ENCODE results near the gene SEMA3F.

SEMA3F gene

DNA sequence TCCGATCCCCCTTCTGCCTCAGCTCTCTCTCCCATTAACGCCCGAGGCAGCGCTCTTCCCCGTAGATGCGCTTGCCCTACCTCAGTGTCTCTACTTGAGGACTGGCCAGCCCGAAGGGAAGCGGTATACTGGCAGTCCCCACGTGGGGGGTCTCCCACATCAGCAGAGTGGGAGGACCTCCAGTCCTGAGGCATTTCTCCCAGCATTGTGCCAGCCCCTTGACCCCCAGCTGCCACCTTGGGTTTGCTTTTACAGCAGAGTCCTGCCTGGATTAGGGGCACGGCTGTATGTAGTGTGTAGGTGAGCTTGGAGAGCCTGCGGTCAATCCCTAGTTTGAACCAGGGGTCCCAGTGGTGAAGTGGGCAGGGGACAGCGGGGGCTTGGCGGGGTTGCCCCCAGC, 767 bp downstream of the SEMA3F start:
- no peak for DNase-seq (ENCODE audit: low spot score)

DNA sequence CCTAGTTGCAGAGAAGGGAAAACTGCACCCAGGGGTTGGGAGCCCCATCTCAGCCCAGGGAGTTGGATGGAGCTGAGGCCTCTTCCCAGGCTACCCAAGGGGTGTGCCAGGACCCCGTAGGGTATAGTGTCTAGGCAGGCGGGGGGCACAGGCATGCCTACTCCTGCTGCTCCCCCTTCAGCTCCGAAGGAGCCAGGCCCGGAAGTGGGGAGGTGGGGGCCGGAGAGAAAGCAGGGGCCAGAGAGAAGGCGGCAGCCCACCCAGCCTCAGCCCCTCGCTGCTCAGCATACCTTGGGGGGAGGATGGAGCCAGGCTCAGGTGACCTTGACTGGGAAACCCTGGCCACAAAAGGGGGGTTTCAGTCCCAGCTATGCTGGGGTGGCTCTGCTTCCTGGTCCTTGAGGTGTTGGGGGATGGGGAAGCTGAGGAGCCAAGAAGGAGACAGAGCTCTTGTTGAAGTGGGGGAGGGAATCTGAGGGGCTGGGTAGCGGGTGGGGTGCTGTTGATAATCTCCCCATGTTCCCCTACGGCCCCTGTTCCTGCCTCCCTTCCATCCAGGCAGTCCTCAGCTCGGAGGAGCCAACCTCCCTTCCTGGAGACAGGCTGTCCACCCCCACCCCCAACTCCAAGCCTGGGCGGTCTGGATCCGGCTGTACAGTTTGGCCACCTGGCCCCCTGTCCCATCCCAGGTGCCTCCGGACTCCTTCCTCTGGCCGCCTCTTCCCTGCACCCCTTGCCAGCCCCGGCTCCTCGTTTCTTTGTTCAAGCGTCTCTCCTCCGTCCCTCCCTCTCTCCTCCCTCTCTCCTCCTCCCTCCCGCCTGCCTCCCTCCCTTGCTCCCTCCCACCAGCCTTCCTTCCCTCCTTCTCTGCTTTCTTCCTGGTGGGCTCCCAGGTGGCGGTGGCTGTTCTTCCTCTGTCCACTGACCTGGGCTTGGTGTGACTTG, 1.7 kb downstream of the SEMA3F start:
- DNase-seq (ENCODE audit: low spot score), result no peak

DNA sequence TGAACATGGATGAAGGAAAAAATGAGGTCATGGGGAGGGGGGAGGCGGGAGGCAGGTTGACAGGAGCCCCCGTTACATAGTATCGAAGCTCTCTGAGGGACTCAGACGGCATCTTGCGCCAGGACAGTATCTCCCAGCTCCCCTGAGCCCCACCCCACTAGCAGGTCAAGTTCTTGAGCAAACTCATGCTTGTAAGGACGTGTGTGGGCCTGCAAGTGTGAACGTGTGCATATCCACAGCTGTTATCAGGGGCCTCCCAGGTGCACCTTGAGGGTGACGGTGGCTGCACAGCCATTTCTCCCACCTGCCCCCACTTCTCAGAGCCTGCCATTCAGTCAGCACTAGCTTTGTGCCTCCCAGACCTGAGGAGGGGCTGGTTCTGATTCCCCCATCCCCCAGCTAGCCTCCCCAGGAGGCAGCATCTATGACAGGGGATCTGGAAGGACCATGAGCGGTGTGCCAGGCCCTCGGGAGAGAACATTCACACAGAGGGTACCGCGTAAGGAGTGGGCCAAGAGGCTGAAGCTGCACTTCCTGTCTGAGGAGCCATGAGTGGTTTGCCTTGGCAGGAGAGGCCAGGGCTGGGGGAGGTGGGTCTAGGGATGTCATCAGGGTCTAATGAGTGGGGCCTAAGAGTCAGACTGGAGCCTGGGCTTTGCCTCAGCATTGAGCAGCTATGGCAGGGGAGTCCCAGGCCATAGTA, 2.9 kb downstream of the SEMA3F start:
- peak; percentile 15 for DNase-seq (ENCODE audit: low spot score)

DNA sequence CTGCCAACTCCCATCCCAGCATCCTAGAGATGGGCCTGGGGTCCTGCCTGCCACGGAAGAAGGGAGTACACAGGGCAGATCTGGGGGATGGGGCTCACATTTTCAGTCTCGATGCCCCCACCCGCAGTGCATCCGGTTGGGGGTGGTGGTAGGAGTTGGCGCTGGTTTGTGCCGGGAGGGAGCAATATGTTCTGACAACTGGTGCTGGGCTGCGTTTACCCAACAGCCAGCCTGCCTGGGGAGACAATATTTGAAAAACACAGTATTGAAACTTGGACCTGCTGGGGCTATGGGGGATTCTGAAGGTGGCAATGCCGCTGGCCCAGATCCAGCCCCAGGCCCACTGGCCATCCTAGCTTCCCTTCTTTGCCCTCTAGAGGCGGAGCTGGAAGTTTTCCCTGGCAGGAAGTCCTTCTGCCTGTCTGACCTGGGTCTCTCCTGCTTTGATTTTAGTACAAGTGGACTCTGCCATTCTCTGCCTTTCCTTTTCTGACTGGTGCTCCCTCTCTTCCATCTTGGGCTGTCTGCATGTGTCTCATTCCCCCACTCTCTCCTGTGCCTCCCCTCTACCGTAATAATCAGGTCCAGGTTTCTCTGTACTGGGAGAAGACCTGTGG, 3.5 kb downstream of the SEMA3F start:
- DNase-seq (ENCODE audit: low spot score), result no peak

DNA sequence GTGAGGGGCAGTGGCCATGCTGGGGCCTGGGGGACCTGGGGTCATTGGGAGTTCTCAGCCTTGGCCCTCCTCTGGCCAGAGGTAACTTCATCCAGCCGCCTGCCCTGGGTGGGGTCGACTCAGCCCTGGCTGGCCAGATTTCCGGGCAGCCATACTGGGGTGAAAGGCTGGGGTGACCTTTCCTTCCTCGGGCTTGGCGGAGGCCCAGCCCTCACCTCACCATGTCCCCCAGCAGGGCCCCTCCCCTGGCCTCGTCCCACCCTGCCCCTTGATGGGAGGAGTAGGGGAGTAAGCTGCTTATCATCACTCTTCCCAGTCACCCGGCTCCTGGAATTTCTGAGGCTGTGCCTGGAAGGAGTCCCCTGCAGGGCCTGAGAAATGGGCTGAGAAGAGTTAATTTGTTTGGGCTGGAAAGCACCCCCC, 5.4 kb downstream of the SEMA3F start:
- no peak for DNase-seq (ENCODE audit: low spot score)

DNA sequence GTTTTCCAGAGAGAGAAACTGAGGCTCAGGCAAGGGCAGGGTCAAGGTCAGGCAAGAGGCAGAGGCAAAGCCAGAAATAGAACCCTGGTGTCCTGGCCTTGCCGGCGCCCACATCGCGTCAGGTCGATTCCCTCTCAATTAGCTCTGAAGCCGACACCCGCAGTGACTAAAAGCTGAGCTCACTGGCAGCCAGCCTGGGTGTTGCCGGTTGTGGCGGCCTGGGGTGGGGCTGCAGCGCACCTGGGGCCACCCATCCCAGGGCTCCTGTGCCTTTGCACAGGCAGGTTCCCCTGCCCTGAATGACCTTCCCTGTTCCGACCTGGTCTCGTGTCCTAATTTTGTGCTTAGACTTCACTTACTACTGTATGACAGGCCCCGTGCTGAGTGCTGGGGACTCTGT, 6.2 kb downstream of the SEMA3F start:
- DNase-seq (ENCODE audit: low spot score), result no peak

DNA sequence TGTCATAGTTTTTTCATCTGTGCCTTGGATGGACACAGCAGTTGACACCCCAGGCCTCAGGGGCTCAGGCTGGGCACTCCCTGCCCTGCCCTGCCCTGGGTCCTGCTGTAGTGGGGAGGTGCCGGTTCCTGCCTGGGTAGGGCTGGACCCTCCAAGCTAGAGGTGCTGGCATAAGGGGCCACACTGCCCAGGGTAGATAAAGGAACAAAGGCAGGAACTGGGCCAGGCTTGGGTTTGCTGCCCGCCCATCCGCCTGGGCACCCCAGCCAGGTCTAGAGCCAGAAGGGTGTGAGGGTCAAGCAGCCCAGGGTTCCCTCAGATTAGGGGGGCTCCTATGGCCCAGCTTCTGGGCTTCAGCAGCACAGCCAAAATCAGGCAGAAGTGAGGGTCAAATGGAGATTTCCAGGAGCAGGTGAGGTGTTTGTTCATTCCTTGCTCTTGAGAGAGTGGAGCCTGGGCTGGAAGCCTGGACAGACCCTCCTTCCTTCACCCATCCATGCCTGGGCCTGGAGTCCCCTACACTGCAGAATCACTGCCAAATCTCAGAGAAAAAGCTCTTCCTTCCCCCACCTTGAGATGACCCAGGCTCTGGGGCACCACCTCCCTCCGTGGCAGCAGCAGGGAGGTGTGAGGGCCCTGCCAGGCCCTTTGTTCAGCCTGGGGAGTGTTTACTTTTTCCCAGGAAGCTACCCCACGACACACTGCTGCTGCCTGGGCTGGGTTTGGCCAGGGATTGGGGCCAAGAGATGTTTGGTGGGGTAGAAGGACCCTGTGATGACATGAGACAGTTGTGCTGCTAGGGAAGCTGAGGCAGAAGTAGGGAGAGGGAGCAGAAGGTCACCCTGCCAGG, 7.1 kb downstream of the SEMA3F start:
- DNase-seq (ENCODE audit: low spot score), result no peak

DNA sequence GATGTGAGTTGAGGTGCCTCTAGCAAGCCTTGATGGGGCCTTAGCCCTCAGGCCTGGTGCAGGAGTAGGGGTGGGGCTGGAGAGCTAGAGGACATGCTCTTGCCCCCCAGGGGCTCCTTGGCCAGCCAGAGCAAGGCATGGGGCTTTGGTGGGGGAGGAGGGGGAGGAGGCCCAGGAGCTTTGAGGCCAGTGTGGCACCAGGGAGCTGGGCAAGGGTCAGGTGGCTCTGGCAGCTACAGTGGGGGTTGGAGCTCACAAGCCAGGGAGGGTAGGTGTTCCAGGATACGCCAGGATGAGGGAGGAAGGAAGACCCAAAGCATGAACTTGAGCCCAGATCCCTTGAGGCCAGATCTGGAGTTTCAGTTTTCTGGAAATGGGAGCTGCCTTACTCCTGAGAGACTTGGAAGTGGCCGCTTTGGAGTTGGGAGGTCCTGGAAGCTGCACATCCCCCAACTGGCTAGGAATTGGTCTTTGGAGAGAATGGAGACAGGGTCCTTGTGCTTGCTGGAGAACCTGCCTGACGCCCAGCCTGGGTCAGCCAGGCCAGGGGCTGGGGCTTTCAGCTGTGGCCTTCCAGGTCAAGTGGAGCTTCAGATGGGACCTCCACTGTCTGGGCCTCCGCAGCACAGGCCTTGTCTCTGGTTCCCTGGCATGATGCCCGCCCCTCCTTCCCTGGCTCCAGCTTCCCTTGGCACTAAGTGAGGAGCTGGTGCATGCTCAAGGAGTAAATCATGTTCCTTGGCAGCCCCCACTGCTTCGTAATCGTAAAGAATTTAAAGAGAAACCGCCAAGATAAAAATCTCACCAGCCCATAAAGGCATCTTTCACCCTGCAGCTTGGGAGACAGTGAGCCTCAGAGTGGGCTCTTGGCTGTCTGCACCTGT, 8.7 kb downstream of the SEMA3F start:
- no peak for DNase-seq (ENCODE audit: low spot score)

DNA sequence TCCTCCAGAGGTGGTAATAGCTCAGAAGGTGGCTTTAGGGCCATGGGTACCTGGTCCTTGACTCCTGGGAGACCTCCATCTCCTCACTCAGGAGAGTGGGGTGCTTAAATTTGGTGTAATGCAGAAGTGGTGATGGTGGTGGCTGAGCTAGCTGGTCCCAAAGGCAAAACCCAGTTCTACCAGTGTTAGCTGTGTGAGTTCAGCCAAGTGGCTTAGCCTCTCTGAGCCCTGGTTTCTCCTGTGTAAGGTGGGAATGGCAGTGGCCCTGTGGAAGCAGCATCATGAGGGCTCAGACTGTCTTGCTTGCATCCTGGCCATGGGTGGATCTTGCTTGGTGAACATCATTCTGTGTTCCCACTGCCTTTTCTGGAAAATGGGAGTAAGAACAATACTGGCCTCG, 9.4 kb downstream of the SEMA3F start:
- DNase-seq (ENCODE audit: low spot score), result no peak

DNA sequence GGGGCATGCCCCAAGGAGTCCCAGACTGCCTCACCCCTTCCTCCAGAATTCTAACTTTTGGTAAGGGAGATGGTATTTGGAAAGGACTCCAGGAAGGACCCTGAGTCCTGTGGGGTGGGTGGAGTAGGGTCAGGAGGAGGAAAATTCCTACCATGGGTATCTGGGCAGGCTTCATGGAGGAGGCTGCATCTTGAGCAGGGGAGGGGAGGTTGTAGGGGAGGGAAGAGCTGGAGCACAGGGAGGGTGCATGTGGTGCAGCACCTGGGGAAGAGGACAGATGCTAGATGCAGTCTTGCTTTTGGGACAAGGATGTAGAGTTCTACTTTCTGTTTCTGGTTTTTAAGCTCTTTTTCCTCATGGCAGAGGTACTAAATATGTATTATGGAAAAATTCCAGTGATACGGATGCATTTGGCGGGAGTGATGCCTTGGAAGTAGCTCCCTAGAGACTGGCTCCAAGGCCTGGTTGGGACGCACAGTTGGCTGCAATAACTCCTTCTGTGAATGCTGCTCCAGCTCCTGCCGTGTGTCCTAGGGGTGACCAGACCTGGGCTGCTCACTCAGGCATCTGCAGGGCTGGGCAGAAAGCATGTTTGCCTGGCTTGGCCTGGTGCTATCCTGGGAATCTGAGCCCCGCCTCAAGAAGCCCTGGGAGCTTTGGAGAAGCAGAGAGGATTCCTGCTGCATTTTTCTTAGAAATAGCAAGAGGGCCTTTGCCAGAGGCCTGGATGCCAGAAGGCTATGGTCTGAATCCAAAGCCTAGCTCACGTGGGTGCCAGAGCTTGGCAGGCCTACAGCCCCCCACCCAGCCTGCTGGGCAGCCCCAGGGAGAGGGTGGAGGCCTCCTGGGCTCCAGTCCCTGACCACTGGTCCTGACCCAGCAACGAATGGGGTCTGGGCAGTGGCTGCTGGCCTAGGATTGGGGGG, 10.1 kb downstream of the SEMA3F start:
- no peak for DNase-seq (ENCODE audit: low spot score)

DNA sequence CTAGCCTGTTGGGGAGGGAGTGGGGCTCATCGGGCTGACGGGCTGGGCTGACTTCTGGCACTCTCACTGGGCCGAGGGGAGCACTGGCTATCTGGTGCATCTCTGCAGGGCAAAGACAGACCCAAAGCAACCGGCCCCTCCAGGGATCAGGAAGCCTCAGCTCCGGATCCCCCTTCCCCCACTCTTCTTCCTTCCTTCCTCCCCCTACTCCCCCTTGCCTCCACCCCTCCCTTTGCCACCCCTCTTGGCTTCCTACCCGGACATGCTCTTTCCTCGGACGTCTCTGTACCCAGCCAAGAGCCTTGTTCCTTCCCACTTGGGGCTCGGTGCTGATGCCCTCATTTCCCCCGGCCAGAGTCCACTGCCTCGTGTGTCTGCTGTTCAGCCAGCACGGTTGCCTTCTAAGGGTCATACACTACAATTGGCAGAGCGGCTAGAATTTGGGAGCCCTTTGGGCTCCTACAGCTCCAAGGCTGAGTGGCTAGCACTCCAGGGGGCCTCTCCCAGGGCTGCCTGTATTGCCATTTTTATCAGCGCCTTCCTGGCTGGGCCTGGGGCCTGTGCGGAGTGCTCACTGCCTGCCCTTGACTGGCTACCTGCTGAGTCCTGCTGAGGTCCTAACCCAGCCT, 10.9 kb downstream of the SEMA3F start:
- DNase-seq (ENCODE audit: low spot score), result no peak

DNA sequence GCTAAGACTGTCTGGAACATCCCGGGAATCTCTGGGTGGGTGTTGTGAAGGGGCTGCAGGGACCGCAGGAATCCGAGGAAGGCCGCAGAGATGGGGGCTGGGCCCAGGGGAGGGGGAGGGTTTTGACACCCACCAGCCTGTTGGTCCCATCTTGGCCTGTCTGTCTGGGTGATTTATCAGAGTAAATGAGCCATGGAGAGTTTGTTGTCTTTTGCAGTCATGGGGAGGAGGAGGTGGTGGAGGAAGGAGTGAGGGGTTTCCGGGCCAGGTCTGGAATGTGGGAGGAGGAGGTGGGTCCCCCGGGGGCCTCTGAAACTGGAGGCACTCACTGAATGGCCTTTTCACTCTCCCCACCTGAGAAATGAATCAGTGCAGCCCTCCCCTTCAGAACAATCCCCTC, 11.5 kb downstream of the SEMA3F start:
- no peak for DNase-seq (ENCODE audit: low spot score)

DNA sequence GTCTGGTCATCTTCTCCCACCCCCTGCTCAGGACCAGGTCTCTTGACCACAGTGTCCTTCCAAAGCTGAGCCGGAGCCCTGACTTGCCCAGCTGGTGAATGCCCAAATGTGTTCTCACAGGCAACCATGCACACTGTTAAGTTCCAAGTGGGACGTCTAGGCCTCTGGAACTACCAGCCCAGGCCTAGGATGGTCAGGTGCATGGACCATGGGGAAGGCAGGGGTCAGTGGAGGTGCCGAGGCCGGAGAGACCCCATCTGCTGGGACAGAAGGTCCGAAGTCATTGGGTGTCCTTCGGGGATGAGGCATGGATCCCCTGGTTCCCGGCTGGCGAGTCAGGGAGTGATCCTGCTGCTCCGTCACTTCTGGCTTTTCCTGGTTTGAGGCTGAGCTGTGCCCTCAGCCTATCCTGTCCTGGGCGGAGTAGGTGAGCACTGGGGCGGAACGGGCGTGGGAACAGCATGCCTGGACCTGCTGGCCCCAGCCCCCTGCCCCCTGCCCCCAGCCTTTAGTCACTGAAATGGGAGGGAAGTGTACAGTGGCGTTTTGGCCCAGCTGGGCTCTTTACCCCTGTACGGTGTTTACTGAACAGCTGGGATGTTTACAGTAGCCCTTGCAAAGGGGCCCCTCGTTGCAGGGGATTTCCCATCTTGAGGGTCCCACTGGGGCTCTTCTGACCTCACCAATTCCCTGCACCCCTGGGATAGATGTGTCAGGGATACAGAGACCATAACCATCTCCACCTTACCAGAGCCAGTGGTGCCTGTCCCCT, 12.1 kb downstream of the SEMA3F start:
- no peak for DNase-seq (ENCODE audit: low spot score)

DNA sequence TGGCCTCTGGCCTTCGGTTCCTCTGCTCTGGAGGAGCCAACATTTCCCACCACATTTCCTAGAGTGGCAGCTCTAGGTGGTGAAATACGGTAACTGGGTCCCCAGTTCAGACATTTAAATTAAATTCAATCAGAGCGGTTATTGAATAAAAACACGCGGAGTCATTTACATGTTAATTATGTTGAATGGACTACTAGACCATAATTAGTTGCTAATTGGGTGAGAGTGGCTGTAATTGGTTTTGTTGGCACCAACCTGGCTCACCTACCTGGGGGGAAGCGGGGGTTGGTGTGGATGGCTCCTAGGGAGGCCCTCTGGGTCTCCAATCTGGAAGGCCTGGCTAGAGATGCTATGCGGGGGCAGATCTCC, 12.7 kb downstream of the SEMA3F start:
- no peak for DNase-seq (ENCODE audit: low spot score)

DNA sequence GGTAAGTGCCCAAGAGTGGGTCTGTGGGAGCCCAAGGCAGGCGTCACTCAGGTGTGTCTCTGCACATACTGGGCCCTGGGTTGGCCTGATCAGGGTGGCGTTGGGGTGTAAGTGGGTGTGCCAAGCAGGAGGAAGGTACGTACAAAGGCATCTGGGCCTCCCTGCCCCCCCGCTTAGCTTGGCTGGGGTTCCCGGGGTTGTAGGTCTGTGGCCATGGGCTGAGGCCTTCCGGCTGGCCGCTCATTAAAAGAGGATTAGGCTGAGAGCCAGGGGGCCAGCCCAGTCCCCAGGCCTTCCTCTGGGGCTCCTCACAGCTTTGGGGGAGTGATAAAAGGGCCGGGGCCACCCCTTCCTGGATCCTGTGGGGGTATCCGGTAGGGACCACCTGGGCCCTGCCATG, 13.3 kb downstream of the SEMA3F start:
- DNase-seq (ENCODE audit: low spot score), result no peak

DNA sequence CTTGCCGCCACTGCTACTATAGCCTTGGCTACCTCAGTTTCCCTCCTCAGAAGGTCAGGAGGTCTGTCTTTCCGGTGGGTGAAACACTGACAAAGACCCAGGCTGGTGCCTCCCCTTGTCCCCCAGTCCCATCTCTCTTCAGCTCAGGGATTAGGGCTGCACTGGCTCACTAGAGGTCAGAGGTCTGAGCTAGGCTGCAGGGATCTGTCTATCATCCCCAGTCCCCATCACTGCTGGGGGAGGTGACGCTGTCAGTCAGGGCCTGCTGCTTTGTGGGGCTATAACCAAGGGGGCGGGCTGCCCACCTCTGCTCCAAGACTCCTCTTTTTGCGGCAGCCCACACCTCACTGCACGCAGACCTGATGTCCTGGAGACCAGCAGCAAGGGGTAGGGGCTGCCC, 13.7 kb downstream of the SEMA3F start:
- no peak for DNase-seq (ENCODE audit: low spot score)

DNA sequence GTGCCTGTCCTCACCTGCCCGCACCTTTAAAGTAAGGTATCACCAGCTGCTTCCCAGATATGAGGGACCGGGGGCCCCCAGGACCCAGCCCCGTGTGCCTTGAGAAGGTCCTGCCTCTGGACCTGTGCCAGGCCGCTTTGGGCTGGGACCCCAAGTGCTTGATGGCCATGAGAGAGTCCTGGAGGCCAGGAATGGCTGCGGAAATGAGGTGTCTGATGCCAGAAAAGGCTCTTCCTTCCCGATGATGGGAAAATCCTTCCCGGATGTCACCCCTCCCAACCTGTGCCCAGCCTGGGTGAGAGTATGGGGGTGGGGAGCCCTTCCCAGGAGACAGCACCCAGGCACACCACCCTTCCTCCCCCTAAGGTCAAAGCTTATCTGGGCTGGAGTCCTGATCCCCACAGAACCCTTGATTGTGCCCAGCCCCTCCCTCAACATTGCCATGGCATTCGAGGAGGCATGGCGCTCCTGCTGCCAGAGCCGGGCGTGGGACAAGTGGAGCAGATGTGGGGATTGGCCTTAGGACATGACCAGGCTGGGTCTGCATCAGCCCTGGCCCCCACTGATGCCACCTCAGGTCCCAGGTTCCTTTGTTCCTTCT, 14.2 kb downstream of the SEMA3F start:
- no peak for DNase-seq (ENCODE audit: low spot score)

DNA sequence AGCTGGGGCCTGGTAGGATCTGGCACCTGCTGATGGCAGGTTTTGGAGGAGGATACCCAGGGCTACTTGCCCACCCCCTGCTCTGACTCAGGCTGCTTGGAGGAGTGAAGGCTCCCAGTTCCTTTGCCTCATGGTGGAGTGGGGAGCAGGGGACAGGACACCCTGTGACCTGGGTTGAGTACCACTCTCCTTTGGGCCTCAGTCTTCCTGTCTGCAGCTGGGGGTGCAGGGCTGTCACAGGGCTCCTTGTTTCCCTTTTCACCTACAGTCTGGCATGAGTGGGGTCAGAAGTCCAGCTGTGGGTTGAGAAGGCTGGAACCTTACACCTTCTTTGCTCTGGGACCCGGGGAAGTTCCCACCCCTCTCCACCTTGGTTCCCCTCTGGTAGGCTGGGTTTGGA, 14.7 kb downstream of the SEMA3F start:
- no peak for DNase-seq (ENCODE audit: low spot score)
